Astrocyte (in vitro differentiated cells and primary cell): ENCODE data around the gene TSEN2.

ENCODE experiments used
- EZH2 ChIP-seq: IDR thresholded peaks from 2 replicates; pipeline ENCODE4 v1.6.1; 2012; ENCODE audit warnings: mild to moderate bottlenecking, low read length, inconsistent platforms; ENCODE audit not compliant: insufficient read depth
- TF ChIP-seq, protein P1 (sequence below): IDR thresholded peaks from 2 replicates; pipeline ENCODE4 v1.5.1; 2011; ENCODE audit warnings: low read depth, mild to moderate bottlenecking, inconsistent platforms, low read length, moderate library complexity; ENCODE audit not compliant: insufficient read depth

DNA sequence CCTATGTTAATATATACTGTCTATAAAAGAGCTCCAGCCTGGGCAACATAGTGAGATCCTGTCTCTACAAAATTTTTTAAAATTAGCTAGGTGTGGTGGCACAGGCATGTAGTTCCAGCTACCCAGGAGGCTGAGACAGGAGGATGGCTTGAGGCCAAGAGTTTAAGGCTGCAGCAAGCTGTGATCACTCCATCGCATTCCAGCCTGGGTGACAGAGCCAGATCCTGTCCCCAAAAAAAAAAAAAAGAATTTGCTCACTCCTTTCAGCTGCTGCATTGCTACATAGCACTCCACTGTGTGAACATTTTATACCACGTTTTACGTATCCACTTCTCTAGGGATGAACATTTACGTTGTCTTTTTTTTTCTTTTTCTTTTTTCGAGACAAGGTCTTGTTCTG, 6.0 kb upstream of the TSEN2 start:
- TF ChIP-seq, protein P1, sequence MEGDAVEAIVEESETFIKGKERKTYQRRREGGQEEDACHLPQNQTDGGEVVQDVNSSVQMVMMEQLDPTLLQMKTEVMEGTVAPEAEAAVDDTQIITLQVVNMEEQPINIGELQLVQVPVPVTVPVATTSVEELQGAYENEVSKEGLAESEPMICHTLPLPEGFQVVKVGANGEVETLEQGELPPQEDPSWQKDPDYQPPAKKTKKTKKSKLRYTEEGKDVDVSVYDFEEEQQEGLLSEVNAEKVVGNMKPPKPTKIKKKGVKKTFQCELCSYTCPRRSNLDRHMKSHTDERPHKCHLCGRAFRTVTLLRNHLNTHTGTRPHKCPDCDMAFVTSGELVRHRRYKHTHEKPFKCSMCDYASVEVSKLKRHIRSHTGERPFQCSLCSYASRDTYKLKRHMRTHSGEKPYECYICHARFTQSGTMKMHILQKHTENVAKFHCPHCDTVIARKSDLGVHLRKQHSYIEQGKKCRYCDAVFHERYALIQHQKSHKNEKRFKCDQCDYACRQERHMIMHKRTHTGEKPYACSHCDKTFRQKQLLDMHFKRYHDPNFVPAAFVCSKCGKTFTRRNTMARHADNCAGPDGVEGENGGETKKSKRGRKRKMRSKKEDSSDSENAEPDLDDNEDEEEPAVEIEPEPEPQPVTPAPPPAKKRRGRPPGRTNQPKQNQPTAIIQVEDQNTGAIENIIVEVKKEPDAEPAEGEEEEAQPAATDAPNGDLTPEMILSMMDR: no peak
- TF ChIP-seq EZH2: no peak
